Dermis microvascular lymphatic vessel endothelial cell (primary cell): ENCODE measurements around the gene DPP10. TPM values are rescaled to one million over a fixed set of nuclear protein-coding genes. Genes with fewer than 3 reads are reported as not detected.
"Not testable (repeated sequence)": the region's sequence is repeated elsewhere in the genome, so short reads cannot be mapped to it uniquely, and the experiment has no call there.

Experiments used
- DNase-seq, 2 donors: peaks; one replicate each; pipeline versions ENCODE4 v3.0.0 to v3.0.0-alpha.2; 2010; ENCODE audit warnings: low read depth in 2 of 2
- total RNA-seq: library from RNA; depleted of rRNA; stranded (reverse); fragments of >200 nt; gene quantifications from 2 replicates; pipeline ENCODE4 v1.2.1, GENCODE V29; 2014

Gene DPP10
- total RNA-seq, 1 donor from 2014 or later, result not detected

DNA sequence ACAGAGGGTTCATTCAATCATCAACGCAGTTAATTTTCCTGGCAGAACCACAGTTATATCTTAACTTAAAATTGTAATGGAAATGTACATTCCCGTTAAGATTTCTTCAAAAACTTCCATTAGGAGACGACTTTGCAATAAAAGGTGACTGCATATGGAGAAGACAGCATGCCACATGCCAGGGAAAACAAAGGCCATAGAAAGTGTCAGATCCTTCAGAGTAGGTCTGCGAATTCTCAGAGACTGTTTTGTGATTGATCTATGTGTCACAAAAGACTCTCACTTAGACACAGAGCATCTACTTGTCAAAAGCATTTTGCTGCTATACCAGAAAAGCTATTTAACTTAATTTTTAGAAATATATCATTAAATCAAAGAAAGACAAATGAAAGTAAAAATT is 274.6 kb downstream of the DPP10 start:
- no peak for DNase-seq

- no peak for DNase-seq
Measured at GRCh38 chr2:114724454-114724853, 282.0 kb downstream of the DPP10 start.

- DNase-seq, result no peak
Measured at GRCh38 chr2:114727012-114727411, 284.6 kb downstream of the DPP10 start.

DNA sequence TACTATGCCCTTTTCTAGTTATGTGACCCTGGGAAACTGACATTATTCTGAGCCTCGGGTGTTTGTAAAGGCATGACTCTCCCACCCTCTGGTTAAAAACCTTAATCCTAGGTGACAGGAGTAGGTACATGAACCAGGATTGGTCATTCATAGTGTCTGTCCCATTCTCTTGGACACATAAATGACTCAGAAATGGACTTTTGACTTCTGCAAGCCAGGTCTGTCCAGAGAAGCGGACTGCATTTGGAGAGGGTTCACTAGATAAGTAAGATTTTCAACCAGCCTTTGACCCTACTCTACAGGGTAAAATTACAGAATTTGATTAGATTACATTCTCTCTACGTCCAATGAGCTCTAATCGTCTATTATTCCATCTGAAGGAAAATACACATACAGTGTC is 285.9 kb downstream of the DPP10 start:
- no peak for DNase-seq

GRCh38 chr2:114729026-114729425 is 286.6 kb downstream of the DPP10 start:
- no peak for DNase-seq

DNA sequence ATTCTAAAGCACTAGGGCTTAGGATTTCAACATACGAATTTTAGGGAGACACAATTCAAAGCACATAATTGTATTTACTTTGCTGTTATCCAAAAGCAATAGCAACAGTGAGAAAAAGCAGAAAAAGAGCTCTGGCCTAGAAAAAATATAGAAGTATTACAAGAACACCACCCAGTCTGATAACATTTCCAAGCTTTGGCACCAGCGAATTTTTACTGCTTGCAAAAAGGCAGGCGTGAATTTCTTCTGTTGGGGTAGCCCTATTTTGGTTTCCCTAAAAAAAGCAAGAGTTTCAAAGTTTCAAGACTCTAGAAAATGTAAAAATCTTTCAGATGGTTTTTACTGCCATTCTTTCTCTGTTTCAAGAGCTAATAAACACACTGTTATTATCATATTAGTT is 292.7 kb downstream of the DPP10 start:
- no peak for DNase-seq

GRCh38 chr2:114742245-114742644 is 299.8 kb downstream of the DPP10 start:
- no peak for DNase-seq

- no peak for DNase-seq
Measured at GRCh38 chr2:114745700-114746099, 303.3 kb downstream of the DPP10 start.

GRCh38 chr2:114748175-114748574 is 305.7 kb downstream of the DPP10 start:
- DNase-seq, result not testable (repeated sequence)

- DNase-seq, result no peak
Measured at GRCh38 chr2:114752425-114752824, 310.0 kb downstream of the DPP10 start.

DNA sequence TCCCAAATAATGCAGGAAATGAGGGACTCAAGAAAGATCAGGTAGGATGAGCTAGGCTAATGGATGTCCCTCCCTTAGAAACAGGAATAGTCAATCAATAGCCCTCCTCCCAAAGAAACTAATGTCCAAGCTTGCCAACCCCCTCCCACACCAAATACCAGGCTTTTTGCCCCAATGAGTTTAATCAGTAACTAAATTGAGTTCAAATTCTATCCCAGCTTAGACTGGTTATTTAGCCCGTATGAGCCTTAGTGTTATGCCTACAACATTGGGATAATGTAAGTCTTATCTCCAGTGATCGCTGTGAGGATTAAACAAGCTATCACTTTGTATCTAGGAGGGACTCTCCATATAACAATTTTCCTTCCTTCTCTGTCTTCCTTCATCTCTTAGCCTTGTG is 310.7 kb downstream of the DPP10 start:
- no peak for DNase-seq

- no peak for DNase-seq
Measured at GRCh38 chr2:114754907-114755563, 312.6 kb downstream of the DPP10 start.

GRCh38 chr2:114762376-114762775 is 319.9 kb downstream of the DPP10 start:
- DNase-seq, result no peak

DNA sequence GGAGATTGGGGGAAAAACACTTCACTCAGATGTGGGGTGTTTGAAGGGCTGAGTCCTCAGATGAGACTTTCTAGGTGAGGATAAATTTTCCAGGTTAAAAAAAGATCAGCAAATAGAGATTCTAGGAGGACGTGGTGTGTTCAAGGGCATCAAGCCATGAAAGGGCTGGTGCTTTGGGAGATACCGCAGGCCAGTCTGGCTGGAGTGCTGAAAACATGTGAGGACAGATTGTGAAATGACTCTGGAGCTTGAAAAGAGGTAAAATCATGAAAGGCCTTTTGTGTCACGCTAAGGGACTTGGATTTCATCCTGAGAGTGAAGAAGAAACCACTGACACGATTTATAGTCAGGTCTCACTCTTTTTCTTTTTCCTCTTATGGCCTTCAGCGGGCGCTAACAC is 320.5 kb downstream of the DPP10 start:
- no peak for DNase-seq

GRCh38 chr2:114769110-114769509 is 326.7 kb downstream of the DPP10 start:
- DNase-seq, result no peak

DNA sequence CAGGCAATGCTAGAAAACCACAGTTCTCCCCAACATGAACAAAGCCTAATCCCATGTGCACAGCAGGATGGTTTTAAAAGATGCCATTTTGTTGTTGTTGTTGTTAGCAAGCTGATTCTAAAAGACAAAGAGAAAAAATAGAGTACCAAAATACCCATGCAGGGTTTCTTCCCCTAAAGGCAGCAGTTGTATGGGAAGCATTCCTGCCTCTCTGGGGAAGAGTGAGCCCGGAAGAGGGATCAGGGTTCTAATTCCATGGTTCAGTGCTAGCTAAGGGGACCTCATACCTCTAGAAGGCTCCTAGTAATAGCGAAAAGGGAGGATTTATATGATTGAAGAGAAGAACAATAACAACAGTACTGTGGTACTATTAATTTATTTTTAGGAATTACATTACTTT is 327.6 kb downstream of the DPP10 start:
- DNase-seq, result no peak

GRCh38 chr2:114784046-114784445 is 341.6 kb downstream of the DPP10 start:
- no peak for DNase-seq

DNA sequence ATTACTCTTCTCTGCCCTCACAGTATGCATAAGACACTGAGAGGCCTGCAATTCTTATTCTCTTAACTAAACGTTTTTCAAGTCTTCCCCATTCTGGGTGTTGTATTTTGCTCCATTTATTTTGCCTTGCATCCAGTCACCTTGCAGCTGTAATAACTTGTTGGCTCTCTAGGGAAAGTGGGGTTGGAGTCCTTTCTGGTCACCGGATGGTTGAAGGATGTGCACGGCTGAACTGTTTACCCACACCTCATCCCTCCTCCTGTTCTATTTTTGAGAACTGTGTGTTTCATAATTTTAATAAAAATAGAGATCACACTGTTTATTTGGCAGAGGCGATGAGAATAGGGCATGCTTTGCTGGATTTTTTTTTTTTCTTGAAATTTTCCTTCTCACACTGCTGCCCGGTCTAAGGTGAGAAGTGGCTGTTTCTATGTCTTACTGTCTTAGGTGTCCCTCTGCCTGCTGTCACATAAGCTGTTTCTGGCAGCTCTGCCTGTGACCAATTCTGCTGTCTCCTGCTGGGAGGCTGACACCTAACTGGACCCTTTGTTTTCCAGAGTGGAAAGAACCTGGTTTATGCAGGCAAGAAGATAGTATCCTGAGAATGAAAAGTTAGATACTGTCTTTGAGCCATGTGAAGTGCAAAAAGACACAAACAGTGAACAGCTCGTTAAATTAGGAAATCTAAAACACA is 342.6 kb downstream of the DPP10 start:
- DNase-seq, result no peak

- DNase-seq, result no peak
Measured at GRCh38 chr2:114786901-114787300, 344.5 kb downstream of the DPP10 start.

DNA sequence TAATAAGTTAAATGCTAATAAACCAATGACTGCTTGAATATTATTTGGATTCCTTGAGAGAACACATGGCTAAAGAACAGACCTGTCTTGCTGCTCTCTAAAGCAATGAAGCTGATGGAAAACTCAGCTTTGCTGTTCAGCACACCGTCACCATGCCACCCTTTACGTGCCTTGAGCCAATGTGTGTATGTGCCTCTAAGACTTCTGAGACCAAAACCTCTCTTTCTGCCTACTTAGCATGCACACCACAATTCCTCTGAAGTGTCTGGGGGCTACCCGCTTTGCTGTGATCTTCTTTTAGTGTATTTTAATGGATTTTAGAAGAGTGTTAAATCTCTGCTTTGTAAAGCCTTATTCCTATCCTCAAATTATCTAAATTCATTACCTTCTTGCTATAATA is 345.0 kb downstream of the DPP10 start:
- no peak for DNase-seq

DNA sequence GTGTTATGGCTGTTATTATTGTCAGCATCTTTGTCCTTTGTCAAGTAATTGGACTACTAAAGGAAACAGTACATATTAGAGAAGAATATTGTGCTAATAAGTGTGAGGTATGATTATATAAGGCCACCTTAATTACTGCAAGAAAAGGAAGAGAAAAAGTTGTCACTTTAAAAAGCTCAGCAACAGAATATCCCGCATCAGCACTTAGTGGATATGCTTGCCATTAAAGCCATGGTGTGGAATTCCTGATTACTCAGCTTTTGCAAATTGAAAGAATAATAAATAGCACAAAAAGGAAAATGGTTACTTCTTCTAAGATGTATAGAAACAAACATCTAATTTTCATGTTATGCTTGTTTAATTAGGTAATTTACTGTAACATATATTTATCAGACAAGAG is 347.5 kb downstream of the DPP10 start:
- no peak for DNase-seq

DNA sequence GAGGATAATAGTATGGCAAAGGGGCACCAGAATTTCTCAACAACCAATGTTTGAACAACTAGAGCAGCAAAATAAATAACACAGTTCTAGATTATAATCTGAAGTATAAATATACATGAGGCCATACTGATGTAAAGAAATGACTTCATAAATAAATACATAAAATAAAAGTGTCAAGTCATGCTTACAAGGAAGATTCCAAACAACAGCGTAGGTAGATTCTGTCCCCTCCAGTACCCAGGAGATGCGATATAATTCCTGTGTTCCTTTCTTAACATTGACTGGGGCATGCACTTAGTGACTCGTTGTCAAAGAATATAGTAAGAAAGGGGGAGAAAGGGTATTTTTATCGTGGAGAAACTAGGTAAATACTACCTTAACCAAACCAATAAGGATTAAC is 355.1 kb downstream of the DPP10 start:
- DNase-seq, result no peak

GRCh38 chr2:114797942-114798341 is 355.5 kb downstream of the DPP10 start:
- no peak for DNase-seq
